HG02981 (cell line): ENCODE results near the gene SLC10A3.
"Not testable (repeated sequence)": the region's sequence is repeated elsewhere in the genome, so short reads cannot be mapped to it uniquely, and the experiment has no call there.

Experiments used
- ATAC-seq: cut with Tn5 transposase; IDR thresholded peaks from one replicate; pipeline ENCODE4 v1.9.1; 2021; ENCODE audit warnings: mild to moderate bottlenecking, moderate library complexity; ENCODE audit not compliant: unreplicated experiment

The SLC10A3 gene

DNA sequence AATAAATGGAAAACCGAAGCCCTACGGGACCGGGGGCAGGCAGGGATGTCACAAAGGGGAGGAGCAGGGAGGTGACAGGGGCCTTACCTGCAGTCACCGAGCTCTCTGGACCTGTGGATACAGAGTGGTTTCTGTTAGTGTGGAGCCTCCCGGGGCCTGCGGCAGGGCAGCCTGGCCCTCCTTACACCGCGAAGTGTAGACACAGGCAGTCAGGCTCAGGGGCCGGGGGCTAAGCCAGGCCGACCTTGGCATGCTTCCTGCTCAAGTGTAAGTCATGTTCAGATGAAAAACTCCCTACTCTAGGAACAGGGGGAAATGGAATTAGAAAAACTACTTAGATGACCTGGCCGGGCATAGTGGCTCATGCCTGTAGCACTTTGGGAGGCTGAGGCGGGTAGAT, 21.3 kb upstream of the SLC10A3 start:
- ATAC-seq = no peak

DNA sequence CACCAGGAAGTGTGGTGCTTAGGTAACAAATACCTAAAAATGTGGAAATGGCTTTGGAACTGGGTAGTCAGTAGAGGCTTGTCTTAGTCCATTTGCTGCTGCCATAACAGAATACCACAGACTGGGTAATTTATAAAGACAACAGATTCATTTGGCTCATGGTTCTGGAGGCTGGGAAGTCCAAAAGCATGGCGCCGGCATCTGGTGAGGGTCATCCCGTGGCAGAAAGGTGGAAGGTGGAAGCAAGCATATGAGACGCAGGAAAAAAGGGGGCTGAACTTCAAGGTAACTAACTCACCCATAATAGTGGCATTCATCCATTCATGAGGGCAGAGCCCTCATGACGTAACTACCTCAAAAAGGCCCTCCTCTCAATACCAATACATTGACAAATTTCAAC, 19.0 kb upstream of the SLC10A3 start:
- ATAC-seq = no peak

DNA sequence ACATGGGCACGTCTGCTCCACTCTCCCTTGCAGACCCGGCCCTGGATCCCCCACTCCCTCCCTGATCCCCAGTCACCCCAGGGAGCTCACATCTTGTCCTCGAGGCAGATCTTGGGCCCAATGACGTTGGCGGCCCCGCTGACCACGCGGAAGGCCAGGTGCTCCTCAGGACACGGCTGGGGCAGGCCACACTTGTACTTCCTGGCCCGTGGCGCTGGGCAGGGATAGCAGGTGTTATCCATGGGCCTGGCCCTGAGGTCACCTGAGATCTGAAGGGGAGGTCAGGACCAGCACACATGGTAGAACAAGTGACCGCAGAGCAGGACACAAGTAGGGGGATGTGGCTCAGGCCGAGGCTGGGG, 17.9 kb upstream of the SLC10A3 start:
- no peak for ATAC-seq

DNA sequence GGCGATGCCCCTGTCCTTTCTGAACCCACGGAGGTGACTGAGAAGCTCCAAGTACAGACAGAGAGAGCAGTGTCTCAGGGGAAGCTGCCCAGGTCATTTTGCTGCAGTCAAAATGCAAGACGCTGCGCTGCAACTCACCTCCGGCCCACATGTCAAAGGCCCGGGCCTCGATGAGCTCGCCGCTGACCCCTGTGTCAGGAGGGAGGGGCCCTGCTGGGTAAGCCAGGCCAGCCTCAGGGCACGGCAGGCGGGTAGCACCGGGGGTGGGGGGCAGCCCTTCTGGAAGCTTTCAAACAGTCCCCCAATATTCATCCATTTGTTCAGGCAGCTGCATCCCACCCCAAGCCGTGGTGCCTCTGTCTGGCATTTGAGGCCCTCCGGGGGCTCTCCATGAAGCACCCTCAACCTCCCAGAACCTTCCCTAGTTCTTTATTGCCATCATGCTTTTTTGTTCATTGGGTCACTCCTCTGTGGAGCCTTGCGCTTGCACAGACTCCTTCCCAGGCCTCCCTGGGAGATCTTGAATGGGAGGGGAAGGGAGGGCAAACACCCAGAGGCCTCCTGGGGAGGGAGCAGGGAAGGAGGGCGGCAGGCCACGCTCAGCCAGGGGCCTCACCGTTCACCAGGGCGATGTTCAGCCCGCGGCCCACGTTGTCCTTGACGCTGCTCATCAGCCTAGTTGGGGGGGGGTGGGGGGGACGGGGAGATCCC, 17.4 kb upstream of the SLC10A3 start:
- ATAC-seq = no peak

DNA sequence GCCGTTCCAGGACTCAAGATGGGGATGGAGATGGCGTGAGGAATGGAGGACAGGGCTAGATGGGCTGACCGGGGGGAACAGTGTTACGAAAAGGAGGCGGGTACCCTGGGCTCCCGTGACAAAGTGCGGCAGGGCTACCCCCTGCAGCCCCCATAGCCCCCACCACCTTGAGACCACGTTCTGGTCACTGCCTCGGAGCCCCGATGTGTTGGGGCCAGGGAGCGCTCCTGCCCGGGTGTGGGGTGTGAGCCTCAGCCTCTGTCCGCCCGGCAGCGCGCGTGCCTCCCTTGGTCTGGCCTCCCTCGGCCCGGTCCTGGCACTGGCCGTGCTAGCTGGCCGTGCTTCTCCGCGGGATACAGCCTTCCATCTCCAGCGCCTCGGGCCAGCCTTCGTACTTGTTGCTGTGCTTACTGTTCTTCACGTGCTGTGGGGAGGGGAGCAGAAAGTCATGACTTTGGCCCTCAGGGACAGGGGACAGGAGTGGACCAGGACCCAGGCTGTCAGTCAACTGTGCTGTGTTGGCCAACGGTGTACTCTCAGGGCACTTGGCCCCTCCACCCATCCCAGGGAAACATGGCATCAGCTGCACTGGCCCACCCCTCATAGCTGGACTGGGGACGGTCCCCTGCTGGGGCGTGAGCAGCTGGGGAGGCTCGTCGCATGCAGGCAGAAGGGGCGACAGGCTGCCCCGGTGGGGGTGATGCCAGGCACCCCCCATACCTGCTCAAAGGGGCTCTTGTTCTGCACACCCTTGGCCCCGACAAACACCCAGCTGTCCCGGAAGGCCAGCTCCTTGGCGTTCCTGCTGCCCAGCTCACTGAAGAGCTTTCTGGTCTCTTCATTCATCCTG, 16.3 kb upstream of the SLC10A3 start:
- ATAC-seq = no peak

DNA sequence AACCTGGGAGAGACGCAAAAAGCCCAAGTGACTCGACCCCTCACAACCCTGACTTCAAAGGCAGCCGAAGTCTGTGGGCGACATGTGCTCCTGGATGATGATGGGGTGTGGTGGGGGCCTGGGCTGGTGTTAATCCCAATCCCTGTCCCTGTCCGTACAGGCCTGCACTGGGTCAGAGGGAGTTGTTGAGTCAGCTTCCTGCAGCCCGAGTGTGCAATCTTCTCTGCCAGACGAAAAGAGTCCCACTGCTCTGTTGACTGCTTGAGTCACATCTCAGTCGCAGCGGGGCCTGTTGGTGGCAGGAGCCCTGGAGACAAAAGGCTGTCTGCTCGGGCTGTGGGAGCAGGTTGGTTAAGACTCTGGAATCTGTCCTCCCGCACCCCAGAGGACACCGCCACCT, 15.3 kb upstream of the SLC10A3 start:
- no peak for ATAC-seq

DNA sequence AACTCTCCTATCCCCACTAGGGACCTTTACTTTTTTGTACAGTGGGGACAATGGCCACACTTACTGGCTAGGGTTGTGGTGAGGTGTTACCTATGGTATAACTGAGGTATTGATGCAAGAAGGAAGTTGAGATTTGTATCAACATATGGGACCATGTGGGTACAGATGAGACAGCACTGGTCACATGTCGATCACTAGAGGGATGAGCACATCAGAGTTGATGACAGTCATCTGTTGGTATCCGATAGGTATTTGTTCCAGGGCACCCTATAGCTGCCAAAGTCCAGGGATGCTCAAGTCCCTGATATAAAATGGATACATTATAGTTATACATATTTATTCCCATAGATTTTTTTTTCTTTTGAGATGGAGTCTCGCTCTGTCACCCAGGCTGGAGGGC, 12.6 kb upstream of the SLC10A3 start:
- ATAC-seq = no peak

DNA sequence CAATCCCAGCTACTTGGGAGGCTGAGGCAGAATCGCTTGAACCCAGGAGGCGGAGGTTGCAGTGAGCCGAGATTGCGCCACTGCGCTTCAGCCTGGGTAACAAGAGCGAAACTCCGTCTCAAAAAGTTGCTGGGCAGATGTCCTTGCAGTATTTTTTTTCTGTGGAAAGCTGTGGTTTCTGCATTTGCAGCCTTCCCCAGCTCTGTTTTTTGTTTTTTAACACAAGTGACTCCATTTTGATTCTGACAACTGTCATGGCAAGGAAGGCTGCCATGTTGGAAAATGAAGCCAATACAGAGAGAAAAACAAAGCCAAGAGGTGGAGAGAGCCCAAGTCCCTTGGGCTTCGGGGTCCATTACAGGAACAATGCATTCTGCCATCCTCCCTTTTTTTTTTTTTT, 11.7 kb upstream of the SLC10A3 start:
- ATAC-seq = no peak

DNA sequence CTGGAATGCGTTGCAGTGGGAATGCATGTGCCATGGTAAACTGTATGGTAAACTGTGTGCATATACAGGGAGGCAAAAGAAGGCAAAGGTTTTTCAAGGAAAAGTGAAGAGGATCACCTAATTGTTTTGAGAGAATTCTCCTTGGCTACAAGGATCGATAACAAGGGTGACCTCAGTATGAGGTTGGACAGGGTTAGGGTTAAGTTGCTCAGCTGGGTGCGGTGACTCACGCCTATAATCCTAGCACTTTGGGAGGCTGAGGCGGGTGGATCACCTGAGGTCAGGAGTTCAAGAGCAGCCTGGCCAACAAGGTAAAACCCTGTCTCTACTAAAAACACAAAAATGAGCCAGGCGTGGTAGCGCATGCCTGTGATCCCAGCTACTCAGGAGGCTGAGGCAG, 11.0 kb upstream of the SLC10A3 start:
- not testable (repeated sequence) for ATAC-seq

DNA sequence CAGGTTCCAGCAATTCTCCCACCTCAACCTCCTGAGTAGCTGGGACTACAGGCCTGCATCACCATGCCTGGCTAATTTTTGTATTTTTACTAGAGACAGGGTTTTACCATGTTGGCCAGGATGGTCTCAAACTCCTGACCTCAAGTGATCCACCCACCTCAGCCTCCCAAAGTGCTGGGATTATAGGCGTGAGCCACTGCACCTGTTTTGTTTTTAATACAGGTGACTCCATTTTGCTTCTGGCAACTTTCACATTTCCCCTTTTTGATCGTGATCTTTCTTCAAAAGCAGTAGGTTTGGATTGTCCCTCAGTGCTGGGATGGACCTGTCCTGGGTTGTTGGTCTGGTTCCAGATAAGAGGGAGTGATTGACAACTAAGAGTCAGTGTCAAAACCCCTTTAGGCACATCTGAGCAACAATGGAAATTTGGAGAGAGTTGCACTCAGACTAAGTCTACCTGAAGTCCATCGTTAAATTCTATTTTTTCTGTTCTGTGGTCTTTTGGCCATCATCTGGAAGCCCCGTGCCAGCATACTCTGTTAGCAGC, 6.2 kb upstream of the SLC10A3 start:
- not testable (repeated sequence) for ATAC-seq

DNA sequence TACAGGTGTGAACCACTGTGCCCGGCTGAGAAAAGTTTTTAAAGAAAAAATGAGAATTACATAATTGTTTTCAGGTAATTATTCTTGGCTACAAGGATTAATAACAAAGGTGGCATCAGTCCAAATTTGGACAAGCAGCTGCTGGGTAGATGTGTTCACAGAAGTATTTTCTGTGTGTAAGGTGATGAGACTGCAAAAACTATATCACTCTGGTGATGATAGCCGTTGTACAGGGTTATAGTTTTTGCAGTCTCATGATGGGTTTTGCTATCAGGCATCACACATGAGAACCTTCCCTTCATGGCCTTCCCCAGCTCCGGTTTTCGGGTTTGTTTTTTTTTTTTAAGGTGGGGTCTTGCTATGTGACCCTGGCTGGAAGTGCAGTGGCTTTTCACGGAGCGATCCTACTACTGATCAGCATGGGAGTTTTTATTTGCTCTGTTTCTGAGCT, 5.1 kb upstream of the SLC10A3 start:
- ATAC-seq = no peak

DNA sequence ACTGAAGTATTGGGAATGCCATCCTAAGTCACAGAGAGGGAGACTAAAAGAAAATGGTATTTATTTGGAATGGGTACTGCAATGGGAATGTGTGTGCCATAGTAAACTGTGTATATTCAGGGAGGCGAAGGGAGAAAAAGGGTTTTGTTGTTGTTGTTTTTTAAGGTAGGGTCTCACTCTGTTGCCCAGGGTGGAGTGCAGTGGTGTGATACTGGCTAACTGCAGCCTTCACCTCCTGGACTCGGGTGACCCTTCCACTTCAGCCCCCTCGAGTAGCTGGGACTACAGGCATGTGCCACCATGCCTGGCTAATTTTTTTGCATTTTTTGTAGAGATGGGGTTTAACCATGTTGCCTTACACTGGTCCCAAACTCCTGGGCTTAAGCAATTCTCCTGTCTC, 4.3 kb upstream of the SLC10A3 start:
- no peak for ATAC-seq

DNA sequence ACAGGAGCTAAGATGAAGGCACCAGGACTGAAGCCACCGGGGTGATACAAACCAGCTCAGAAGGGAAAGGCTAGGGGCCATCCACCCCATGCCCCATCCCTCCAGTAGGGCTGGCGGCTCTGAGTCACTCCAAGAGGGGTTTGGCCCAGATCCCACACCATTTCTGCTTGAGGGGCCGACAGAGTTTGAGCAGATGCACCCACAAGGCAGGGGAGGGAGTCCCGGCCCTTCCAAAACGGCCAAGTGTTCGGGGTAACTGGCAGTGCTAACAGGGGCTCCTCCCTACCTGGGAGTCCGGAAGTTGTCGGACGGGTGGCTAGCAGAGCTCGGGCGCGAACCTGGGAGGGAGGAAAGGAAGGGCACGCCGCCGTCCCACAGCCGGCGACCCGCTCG, 412 bp downstream of the SLC10A3 start:
- peak; percentile 26 for ATAC-seq

DNA sequence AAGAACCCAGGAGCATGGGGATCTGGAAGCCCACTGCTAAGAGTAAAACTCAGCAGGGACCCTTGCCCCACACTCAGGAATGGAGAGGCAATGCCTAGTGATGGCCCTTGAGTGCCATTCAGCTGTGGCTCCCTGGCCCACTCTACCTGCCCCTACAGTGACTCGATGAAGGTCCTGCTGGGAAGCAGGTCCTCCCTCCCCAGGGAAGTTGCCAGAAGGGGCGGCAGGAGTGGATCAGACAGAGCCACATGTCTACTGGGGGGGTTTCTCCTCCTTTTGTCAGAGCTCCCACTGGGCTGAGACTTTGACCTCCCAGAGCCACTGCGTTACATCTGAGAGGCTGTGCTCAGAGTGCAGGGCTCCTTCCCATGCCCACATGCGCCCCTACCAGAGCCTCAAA, 1.2 kb downstream of the SLC10A3 start:
- no peak for ATAC-seq

DNA sequence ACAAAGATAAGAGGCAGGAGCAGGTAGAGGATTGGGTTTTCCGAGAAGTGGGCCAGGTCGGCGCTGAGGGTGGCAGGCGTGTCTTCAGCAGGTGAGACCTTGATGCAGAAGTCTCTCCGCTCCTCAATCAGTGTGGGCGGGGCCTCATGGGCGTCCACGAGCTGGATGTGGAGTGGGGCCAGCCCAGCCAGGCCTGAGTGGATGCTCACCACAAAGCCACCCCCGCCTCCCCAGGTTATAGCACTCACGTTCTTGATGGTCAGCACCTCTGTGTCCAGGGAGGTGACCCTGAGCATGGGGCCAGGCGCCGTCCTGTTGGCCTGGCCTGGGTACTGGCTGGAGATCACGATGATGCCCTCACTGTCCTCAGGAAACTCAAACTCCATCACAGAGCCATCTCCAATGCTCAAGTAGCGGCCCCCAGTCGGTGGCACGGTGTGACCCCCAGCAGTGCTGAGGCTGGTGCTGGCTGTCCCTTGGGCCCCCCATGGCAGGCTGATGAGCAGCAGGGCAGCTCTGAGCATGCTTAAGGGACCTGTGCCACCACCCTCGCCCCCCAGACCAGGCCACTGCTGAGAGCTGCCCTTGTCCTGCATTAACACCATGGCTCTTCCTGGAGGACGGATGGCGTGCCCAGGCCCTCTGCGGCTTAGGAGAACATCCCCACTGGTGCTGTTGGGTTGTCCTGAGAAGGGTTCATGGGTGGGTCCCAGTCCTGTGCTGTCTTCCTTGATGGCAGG, 1.9 kb downstream of the SLC10A3 start:
- ATAC-seq = no peak

DNA sequence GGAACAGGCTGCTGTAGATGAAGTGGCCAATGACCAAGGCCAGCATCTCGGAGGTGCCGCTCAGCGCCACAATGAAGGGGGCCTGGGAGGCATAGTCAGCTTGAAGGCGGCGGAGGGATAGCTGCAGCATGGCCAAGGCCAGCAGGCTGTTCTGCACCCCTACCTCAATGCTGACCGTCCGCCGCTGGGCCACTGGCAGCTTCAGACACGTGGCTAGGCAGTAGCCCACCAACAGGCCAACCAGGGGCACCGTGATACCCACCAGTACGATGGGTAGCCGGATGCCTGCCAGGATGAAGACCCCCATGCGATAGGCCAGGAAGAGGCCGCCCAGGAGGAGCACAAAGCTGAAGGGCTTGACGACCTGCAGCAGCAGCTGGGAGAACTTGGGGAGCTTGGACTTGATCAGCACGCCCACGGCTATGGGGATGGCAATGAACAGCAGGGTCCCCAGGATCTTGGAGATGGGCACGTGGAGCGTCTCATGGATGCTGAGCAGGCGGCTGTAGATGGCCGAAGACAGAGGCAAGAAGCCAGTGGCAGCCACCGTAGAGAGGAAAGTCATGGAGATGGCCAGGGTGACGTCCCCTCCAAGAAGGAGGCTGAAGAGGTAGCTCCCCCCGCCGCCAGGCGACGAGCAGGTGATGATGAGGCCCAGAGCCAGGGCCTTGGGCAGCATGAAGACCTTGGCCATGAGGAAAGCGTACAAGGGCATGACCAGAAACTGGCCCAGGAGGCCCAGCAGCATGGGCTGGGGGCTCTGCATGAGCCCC, 2.7 kb downstream of the SLC10A3 start:
- no peak for ATAC-seq

DNA sequence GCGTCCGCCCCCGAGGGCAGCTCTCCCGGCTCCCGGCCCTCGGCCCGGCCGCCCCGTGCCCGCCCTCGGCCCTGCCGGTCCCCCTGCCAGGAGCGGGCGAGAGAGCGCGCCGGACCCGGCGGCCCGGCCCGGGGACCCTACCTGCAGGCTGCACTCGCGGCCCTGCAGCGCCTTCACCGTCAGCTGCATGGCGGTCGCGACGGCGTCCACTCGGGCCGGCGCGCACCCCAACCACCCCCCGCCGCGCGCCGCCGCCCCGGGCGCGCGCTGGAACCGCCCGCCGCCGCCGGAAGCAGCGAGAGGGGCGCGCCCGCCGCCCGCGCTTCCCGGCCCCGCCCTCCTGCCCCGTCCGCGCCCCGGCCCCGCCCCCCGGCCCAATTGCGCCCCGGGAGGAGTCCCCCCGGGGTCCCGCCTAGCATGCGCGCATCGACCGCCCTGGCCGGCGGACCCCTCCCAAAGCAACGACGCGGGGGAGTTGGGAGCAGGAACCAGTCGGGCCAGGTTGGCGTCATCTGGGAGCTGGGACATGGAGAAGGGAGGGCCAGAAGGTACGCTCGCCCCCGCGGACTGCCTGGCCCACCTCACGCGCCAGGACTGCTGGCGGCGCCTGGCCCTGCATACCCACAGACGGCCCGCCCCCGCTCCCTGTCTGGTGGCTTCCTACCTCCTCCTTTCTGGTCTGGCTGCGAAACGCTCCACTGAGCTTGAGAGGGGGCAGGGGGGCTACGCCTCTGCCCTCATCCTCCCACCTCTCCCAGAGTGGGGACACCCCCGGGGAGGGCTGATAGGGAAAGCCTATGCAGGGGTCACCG, 3.8 kb downstream of the SLC10A3 start, which contains the start of gene UBL4A:
TSS of gene UBL4A (minus strand) at position 220 of the 812 bp plus-strand sequence. CDS start at position 189, 31 bp downstream.
- no peak for ATAC-seq

DNA sequence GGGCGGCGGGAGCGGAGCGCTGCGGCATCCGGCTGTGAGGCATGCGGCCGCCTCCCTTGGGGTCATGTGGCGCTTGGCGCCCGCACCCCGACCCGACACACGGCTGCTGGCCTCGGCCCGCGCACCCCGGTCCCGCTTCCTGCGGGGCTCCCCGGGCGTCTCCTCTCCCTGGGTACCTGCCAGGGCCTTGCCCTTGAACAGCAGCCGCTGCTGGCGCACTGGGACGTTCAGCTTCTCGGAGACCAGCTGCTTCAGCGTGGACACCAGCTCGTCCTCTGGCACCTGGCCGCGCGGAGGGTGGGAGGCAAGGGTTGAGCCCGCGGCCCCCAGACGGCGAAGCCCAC, 4.4 kb downstream of the SLC10A3 start:
- ATAC-seq = no peak

DNA sequence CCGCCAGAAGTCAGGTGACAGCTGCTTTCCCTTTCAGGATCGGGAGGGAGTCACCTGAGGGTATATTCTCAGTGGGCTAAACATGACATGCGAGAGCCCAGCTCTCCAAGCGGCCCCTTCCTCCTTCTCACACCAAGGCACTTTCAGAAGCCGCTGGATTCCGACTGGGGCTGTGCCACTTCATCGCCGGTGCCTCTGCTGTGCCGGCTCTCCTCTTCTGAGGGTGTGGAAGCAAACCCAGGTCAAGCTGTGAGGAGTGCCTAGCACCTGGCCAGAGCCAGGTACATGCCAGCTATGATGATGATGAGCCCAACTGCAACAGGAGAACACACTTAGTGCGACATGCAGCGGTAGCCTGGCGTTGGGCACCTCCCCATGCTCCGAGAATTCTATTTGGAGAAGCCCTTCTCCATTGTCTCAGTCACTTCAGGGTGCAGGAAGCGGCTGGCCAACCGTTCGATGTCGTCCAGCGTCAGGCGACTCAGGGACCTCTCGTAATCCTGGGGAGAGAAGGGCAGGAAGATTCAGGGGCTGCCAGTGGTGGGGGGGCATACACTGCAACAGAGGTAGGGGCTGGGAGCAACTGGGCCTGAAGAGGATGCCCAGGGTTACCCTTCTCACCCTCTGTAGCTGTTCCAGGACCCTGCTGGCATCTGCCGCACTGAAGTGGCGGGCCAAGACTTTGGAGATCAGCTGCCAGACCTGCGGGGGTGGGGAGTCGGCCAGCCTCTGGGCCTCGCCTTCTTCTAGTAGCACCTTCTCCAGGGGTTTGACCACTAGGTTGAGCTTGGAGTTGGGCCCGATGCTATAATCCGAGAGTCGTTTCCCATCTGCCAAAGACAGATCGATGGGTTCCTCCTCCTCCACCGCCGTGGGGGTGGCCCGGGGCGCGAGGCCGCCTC, 5.0 kb downstream of the SLC10A3 start:
- ATAC-seq = no peak
